H1 (cell line): ENCODE measurements around the gene PKD2L2.

Experiments used
- ATF2 ChIP-seq: IDR thresholded peaks from 2 replicates; pipeline ENCODE4 v1.6.1; 2012; ENCODE audit warnings: low read length, inconsistent platforms
- CTCF ChIP-seq, 3 experiments: IDR thresholded peaks; 1 replicate in 2 of 3; 2 replicates in 1 of 3; pipeline versions ENCODE4 v1.5.1 to v1.6.1; 2011; ENCODE audit warnings: low read length in 3 of 3, mild to moderate bottlenecking in 3 of 3, inconsistent platforms in 2 of 3, low read depth in 1 of 3, moderate library complexity in 1 of 3; ENCODE audit not compliant: insufficient read depth in 1 of 3; ENCODE audit errors: control extremely low read depth in 1 of 3
- EZH2 ChIP-seq: fragments of 200-600 bp; sonication (generic); IDR thresholded peaks from 2 replicates; pipeline ENCODE4 v1.7.1; 2012; ENCODE audit warnings: low read depth, mild to moderate bottlenecking, moderate library complexity, low read length, inconsistent platforms; ENCODE audit not compliant: severe bottlenecking
- POLR2A ChIP-seq, 2 experiments: IDR thresholded peaks; 1 replicate in 1 of 2; 2 replicates in 1 of 2; pipeline ENCODE4 v1.6.1; 2011; ENCODE audit warnings: low read depth in 2 of 2, low read length in 2 of 2, mild to moderate bottlenecking in 2 of 2; ENCODE audit errors: control extremely low read depth in 1 of 2
- RNF2 ChIP-seq: fragments of 200-900, 300-1000 bp; sonication (generic); IDR thresholded peaks from 2 replicates; pipeline ENCODE4 v1.7.1; 2016; ENCODE audit warnings: borderline replicate concordance, low read depth, mild to moderate bottlenecking, antibody characterized with exemption, low read length; ENCODE audit not compliant: poor library complexity, severe bottlenecking; ENCODE audit errors: missing control alignments

GRCh38 chr5:137891849-137892248 is 2.6 kb downstream of the PKD2L2 start:
- TF ChIP-seq POLR2A (IDR thresholded peaks at IDR 0.05; ENCODE audit: control extremely low read depth in 1 of 2, low read depth in 2 of 2, low read length in 2 of 2) (no peak), RNF2 (no peak), CTCF (IDR thresholded peaks at IDR 0.05; ENCODE audit: control extremely low read depth in 1 of 3, insufficient read depth in 1 of 3, low read depth in 1 of 3, low read length in 3 of 3) (no peak), EZH2 (no peak), ATF2 (no peak)
